ENCODE results near the gene KLHL29. TPM values are rescaled to one million over a fixed set of nuclear protein-coding genes. Genes with fewer than 3 reads are reported as not detected.

Gene KLHL29
- total and polyA plus RNA-seq, 2 donors (not counting 1 experiment from before 2014, with no cell fraction given), result 1.3 to 3.4 TPM

DNA sequence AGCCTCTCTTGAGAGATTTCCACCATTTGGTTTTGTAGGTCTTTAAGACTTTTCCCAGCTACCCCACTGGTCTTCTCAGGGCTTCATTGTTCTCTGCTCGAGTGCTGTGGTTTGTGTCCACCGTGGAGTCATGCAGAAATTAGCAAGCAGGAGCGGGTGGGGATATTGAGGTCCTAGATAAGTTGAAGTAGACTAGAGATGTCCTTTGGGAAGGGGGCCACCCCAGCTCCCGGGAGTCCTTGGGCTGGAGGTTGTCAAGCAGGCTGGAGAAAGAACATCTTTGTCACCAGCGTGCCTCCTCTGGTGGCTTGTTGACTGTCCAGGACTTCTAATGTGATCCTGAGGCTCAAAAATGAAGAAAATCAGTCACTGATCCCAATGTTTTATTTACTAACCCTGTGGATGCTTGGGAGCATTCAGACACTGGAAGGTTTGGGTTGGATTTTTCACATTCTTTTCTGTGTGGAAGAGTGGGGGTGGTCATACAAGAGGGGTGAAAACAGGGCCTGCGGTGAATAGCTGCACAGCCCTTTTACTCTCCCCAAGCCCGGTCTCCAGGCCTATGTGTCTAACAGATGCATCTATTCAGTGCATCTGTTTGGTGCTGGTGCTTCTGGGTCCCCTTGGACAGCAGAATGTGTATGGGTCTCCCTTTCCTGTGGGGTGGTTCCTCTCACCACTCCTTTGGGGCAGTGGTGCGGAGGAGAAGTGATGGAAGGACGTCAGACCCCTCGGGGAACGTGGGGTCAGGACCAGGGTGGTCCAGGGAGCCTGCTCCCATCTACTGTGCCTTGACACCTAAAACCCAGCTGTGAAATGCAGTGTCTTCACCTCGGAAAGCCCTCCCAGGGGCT is 208.1 kb downstream of the KLHL29 start:
- ATAC-seq (ENCODE audit: low read depth), result no peak

More for the DNA sequence above, 208.1 kb downstream of the KLHL29 start:
- TF ChIP-seq CTCF (IDR thresholded peaks at IDR 0.05) (no peak), EZH2 (IDR thresholded peaks at IDR 0.05; ENCODE audit: borderline replicate concordance, insufficient read depth, low read depth, low read length, poor library complexity, severe bottlenecking) (no peak)
- no peaks in the 10 kb centered on the region for H4K20me1 ChIP-seq (ENCODE audit: control insufficient read depth, insufficient read depth, low read length, poor library complexity, severe bottlenecking)
- Mint-ChIP-seq H3K27me3 (no peaks in the 10 kb centered on the region), H3K9me3 (ENCODE audit: insufficient read depth) (no peaks in the 10 kb centered on the region), H3K27ac (no peak overlapping the region), H3K4me1 (no peaks in the 10 kb centered on the region), H3K4me3 (no peak overlapping the region)
- H3K79me2 ChIP-seq (ENCODE audit: control insufficient read depth, insufficient read depth, low read length), result no peaks in the 10 kb centered on the region
- 91% methylated on average over 7 of the region's 12 CpGs for WGBS (ENCODE audit: insufficient coverage)
- H2AFZ ChIP-seq (ENCODE audit: insufficient read depth, low read depth, low read length, poor library complexity, severe bottlenecking), result no peak overlapping the region
- DNase-seq, result no peak
- H3K36me3 ChIP-seq (replicated peaks in 1 of 2; ENCODE audit: control extremely low read depth in 1 of 2, control insufficient read depth in 1 of 2, extremely low read depth in 1 of 2, insufficient read depth in 2 of 2, low read length in 1 of 2), result no peaks in the 10 kb centered on the region
- intact Hi-C loops (cut with micrococcal nuclease), result no loop called here
- no peaks in the 10 kb centered on the region for H3K4me1 ChIP-seq (ENCODE audit: control insufficient read depth in 2 of 2, insufficient read depth in 2 of 2, low read length in 2 of 2)
- no peak overlapping the region for H3K9ac ChIP-seq (ENCODE audit: low read length)
- POLR2A ChIA-PET, result no interaction called here
- H3K4me2 ChIP-seq (replicated peaks; ENCODE audit: low read depth, low read length, poor library complexity, severe bottlenecking), result no peak overlapping the region
- CTCF ChIA-PET, result no interaction called here
- peaks cover 0 to 2% (median 0%) of the 10 kb centered on the region in 4 experiments for H3K27me3 ChIP-seq (replicated peaks in 1 of 4; ENCODE audit: control extremely low read depth in 1 of 4, control insufficient read depth in 3 of 4, insufficient read depth in 4 of 4, low read length in 3 of 4)
- no peaks in the 10 kb centered on the region for H3K9me3 ChIP-seq (ENCODE audit: control extremely low read depth in 1 of 3, control insufficient read depth in 2 of 3, insufficient read depth in 1 of 3, low read length in 2 of 3)
- no peak overlapping the region for H3K27ac ChIP-seq (ENCODE audit: low read length in 2 of 2)
- H3K4me3 ChIP-seq (ENCODE audit: control extremely low read depth in 1 of 5, extremely low read depth in 1 of 5, insufficient read depth in 1 of 5, low read depth in 2 of 5, low read length in 4 of 5), result no peak overlapping the region

Measured in B cell (primary cell).